Suprapubic skin (tissue), 3 donors: Measurements from ENCODE around the gene MAP2K5.

ENCODE experiments used
- EP300 ChIP-seq: sonication (generic); formaldehyde crosslinking; IDR thresholded peaks from one replicate; pipeline ENCODE4 v1.6.1; 2017; ENCODE audit warnings: antibody characterized with exemption
- POLR2A ChIP-seq, 2 donors: fragments of 450-650 bp; IDR thresholded peaks; one replicate each; pipeline ENCODE4 v1.6.1; 2017; ENCODE audit warnings: antibody characterized with exemption in 2 of 2, mild to moderate bottlenecking in 2 of 2, moderate library complexity in 2 of 2
- TF ChIP-seq, protein P1 (sequence below), 2 donors: fragments of 200-600 bp in 1 of 2; fragments of 450-650 bp in 1 of 2; sonication (generic) in 1 of 2; IDR thresholded peaks; one replicate each; pipeline ENCODE4 v1.5.1; 2016 to 2019; ENCODE audit warnings: antibody characterized with exemption in 2 of 2, mild to moderate bottlenecking in 1 of 2, moderate library complexity in 1 of 2

- TF ChIP-seq, protein P1, sequence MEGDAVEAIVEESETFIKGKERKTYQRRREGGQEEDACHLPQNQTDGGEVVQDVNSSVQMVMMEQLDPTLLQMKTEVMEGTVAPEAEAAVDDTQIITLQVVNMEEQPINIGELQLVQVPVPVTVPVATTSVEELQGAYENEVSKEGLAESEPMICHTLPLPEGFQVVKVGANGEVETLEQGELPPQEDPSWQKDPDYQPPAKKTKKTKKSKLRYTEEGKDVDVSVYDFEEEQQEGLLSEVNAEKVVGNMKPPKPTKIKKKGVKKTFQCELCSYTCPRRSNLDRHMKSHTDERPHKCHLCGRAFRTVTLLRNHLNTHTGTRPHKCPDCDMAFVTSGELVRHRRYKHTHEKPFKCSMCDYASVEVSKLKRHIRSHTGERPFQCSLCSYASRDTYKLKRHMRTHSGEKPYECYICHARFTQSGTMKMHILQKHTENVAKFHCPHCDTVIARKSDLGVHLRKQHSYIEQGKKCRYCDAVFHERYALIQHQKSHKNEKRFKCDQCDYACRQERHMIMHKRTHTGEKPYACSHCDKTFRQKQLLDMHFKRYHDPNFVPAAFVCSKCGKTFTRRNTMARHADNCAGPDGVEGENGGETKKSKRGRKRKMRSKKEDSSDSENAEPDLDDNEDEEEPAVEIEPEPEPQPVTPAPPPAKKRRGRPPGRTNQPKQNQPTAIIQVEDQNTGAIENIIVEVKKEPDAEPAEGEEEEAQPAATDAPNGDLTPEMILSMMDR (IDR thresholded peaks at IDR 0.05): no peak
- no peak for TF ChIP-seq EP300
- no peak for TF ChIP-seq POLR2A (IDR thresholded peaks at IDR 0.05)
Measured at GRCh38 chr15:67843571-67844387, 301.3 kb downstream of the MAP2K5 start.
